NCI-H2227 treated with DMSO at 0.1 percent for 48 hours (cell line): ENCODE data around the gene STT3B.
"Not testable (repeated sequence)": the region's sequence is repeated elsewhere in the genome, so short reads cannot be mapped to it uniquely, and the experiment has no call there.

Experiments used
- DNase-seq: peaks from one replicate; lab custom pipeline; 2025; lab: John Stamatoyannopoulos, UW

Gene STT3B

DNA sequence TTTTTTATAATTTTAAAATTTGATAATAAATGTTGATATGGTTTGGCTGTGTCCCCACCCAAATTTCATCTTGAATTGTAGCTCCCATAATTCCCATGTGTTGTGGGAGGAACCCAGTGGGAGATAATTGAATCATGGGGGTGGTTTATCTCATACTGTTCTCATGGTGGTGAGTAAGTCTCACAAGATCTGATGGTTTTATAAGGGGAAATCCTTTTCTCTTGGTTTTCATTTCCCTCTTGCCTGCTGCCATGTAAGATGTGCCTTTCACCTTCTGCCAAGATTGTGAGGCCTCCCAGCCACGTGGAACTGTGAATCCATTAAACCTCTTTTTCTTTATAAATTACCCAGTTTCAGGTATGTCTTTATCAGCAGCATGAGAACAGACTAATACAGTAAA is 72.6 kb downstream of the STT3B start:
- DNase-seq = not testable (repeated sequence)

DNA sequence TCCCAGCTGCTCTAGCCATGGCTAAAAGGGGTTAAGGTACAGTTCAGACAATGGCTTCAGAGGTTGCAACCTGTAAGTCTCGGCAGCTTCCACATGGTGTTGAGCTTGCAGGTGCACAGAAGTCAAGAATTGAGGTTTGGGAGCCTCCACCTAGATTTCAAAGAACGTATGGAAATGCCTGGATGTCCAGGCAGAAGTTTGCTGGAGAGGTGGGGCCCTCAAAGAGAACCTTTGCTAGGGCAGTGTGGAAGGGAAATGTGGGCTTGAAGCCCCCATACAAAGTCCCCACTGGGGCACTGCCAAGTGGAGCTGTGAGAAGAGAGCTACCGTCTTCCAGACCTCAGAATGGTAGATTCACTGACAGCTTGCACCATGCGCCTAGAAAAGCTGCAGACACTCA is 73.7 kb downstream of the STT3B start:
- no peak for DNase-seq

DNA sequence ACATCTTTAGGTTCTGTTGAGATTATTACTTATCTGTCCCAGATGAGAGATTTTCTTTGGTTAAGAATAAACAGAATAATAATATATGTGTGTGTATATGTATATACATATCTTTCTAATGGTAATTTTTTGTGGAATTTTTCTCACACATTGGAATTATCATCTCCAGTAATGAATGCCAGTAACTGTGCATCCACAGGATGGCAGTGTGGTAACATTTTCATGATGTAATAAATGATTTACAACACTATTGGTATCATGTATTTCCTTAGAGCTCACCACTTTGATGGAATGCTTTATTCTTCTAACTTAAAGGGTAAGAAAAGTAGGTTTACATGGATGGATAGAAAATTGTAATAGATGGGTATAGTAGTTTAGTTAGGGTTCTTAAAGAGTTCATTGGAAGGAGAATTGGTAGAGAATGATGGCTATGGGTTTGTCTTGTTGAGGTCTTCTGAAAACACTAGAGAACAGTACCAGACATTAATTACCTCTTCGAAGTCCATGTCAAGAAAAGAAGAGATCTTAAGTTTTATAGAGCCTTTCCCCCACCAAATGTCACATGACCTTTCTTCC is 78.1 kb downstream of the STT3B start:
- no peak for DNase-seq

DNA sequence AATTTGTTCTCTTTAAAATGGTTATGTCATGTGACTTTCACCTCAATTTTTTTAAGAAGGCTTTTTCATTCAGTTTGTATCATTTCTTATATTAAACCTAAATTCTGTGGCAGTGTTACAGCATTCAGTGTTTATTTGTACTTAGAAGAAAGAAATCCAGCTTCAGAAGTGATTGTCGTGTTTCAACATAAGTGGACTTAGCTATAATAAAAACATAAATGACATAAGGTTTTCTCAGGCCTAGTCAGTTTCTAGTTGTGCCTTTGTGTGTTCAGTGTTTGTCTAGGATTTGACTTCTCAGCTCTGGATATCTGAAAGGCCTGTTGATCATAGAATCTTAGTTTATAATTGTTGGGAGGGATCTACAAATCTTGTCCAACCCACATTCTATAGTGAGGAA is 80.5 kb downstream of the STT3B start:
- no peak for DNase-seq

DNA sequence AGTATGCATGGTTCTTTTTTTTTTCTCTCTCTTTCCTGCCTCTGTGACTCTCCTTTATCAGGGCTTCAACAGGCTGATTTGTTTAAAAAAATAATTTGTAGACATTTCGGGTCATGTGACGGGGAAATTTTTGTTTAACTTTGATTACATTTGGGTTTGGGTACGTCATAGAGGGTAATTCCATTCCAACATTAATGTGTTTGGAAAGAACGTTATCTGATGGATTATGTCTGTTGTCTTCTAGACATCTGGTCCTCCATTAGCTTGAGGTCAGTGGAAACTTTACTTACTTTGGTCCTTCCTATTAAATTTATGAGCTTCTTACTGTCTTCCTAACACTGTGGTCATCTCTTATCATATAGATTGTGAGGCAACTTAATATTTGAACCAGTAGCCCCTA is 80.9 kb downstream of the STT3B start:
- no peak for DNase-seq

DNA sequence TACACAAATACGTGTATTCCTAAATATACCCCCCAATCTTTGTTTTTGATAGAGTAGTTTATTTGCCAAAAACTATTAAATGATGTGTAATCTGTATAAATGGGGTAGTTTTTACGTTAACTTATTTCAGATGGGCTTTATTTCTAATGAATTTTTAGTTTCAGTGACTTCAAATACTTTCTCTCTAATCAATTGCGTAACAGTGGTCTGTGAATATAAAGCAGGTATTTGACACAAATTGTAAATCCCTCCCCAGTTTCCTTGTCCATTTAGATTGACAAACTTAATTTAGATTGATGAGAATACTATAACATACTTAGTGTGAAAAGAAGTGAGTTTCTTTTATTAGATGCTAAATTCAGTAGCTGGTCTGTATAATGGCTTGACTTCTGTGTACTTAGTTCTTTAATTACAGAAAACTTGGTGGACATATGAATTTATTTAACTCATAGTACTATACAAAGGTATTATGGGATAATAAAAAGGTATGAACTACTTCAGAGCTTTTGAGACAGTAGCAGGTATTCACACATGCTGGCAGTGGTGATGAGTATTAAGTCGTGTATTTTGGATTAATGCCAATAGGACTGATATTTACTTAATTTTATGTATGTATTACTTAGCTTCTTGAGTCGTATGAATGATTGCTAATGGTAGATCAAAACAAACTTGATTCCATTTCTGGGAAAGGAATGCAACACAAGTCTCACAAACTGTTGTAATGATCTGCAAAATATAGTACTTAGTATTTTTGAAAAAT is 81.6 kb downstream of the STT3B start:
- DNase-seq = no peak

DNA sequence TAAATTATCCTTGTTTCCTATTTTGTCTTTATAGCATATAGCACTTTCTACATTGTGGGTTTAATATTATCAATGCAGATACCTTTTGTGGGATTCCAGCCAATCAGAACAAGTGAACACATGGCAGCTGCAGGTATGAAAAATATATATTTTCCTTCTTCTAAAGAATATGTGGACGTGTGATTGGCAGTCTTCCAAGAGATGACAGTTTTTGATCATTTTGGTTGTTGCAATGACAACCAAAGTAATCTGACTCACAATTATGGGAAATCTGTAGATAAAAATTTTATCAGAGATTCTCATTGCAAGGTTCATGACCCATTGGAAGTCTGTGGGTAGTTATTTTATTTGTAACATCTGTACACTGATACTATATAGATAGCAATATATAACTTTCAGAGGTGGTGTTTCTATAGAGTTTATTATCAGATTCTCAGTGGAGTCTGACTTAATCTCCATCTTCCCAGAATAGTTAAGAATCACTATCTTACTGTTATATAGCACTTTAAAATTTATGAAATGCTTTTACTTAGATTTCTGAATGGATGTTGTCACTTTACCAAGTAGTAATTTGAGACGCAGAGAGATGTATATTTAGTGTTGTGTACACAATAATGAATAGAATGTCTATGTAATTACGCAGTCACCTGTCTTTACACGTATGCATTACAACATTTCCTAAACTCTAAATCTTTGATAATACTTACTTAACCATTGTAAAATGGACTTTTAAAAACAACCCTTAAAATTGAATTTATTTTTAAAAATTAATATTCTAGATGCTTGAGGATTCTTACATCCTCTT is 82.5 kb downstream of the STT3B start:
- DNase-seq = no peak

DNA sequence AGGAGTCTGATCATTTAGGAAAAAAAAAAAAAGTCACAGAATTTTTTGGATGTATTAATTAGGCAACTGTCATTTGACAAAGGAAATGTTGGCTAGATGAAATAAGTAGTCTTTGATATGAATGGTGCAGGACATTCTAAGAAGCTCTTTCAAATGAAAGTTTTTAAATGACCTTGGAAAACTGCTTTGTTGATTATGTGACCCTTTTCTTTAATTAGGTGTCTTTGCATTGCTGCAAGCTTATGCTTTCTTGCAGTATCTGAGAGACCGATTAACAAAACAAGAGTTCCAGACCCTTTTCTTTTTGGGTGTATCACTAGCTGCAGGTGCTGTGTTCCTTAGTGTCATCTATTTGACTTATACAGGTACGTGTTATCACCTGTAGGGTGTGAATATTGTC is 84.0 kb downstream of the STT3B start:
- no peak for DNase-seq

DNA sequence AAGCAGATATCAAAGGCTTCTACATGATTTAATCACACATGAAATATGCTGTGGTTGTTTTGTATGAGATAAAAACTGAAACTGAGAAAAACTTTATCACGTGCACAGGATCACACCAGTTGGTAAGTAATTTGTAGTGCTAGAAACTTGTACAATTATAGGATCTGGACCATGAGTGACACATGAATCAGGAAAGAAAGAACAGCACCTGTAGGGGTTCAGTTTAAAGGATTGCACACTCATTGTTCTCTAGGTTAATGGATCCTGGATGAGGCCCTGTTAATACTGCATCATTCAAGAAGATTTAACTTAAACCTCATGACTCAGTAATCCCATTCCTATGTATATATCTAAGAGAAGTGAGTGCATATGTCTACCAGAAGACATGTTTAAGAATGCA is 87.9 kb downstream of the STT3B start:
- no peak for DNase-seq

DNA sequence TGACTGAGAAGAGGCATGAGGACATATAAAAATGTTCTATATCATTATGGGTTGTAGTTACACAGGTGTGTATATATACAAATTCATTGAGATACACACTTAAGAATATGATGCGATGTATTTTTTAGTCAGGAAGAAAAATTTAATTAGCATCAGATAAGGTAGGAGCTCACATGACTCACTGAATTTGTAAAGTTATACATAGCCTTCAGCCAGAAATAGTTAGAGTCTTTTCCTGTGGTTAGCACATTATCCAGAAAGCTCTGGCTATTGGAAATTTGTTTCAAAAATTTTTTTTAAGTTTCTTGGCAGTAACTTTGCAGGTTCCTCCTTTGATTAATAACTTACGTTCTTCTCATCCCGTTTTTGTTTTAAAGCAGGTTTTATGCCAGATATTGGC is 88.6 kb downstream of the STT3B start:
- DNase-seq = no peak

DNA sequence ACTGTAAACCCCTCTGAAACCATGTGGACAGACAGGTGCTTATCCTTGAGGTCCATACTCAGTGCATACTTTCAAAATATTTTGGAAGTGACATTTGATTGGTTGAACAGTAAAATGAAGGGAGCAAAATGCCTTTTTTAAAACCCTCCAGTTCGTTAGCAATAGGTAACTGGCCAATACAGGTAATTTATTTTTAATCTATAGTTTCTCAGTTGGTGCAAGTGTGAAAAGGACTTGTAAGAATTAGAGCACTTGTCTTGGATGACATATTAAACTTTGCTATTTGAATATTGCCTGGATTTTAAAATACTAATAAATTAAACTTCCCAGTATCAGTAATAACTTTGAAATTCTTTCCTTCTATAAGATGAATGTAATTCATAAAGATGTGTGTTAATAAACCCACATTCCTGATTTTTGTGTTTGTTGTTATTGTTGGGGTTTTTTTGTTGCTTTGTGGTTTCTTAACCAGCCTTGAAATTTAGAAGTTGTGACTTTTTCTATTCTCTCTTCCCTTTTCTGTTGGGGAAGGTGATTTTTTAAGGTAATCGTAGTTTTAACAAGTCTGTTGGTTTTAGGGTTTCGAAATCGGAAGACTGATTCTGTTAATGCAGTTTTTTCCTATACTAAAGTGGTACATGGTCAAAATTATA is 90.0 kb downstream of the STT3B start:
- DNase-seq = no peak

DNA sequence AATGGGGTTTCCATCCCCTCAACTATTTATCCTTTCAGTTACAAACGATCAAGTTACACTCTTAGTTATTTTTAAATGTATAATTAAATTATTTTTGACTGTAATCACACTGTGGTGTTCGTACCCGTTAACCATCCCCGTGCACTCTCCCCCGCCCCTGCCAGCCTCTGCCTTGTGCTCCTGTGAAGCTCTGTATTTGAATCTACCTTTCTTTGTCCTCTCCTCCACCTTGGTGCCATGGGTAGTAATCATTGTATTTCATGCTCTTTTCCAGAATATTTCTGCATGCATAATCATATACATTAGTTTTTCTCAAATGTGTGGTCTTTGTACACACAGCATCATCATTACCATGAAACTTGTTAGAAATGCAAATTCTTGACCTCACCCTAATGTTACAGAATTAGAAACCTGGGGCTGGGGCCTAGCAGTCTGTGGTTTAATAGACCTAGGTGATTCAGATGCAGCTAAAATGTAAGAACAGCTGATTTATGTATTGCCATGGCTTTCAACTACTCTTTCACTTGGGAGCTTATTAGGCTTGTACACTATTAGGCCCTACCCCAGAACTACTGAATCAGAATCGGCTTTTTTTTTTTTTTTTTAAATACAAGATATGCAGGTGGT is 91.5 kb downstream of the STT3B start:
- DNase-seq = no peak

DNA sequence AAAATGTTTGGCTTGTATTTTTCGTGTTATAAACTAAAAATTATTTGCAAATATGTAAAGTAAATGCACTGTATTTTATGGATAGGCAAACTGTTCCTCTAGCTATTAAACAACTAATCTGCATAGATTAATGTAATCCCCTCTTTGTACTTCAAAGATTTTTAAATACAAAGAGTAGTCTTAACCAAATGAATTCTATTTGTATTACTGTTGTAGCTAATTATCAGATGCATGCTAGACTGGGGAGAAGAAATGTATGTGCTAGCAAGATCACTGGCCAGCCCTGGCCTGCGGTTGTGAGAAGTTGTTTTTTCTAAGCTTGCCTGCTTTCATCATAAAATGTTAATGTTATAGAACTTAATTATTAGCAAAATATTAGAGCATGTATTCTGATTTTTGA is 92.6 kb downstream of the STT3B start:
- DNase-seq = no peak

DNA sequence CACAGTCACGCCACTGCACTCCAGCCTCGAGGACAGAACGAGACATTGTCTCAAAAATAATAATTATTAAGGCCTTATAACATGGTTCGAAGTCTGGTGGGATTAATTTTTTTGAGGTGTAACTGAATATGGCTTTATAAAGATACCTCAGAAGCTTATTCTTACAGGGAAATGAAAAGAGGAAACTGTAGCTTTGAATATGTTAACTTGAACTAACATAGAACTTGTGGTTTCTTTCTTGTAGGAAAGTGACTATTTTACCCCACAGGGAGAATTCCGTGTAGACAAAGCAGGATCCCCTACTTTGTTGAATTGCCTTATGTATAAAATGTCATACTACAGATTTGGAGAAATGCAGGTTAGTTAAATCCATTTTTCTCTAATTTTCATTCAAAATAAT is 96.3 kb downstream of the STT3B start:
- DNase-seq = no peak

DNA sequence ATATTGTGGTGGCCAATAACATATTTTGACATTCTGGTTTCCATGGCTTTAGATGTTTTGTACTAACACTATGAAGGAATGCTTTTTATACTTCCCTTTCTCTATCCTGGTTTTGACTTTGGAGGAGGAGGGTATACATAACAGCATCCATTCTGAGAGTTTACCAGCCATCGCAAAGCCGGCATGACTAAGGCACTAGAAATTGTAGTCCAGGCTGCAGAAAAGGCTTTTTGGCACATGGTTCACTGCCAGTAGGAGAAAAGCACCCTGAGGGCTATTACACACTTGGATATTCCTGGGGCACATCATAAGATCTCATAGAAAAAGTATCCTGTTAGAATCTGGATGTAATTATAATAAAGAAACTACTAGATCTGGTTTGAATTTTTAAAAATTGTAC is 101.8 kb downstream of the STT3B start:
- no peak for DNase-seq

DNA sequence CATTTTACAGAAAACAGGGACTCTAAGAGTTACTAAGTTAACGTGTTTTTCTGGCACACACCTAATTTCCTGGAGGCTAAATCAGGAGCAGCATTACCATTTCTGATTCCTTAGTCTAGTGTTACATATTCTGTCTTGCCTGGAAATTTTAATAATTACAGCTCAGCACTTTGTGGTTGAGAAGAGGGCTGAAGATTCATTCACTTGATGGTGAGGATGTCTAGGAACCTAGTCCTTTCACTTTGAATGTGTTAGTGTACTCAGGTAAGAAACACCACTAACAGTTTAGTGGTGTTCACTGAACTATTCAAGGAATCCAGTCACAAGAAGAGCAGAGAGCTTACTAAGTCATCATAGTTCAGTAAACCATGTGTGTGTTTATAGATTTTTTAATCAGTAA is 102.8 kb downstream of the STT3B start:
- DNase-seq = no peak

DNA sequence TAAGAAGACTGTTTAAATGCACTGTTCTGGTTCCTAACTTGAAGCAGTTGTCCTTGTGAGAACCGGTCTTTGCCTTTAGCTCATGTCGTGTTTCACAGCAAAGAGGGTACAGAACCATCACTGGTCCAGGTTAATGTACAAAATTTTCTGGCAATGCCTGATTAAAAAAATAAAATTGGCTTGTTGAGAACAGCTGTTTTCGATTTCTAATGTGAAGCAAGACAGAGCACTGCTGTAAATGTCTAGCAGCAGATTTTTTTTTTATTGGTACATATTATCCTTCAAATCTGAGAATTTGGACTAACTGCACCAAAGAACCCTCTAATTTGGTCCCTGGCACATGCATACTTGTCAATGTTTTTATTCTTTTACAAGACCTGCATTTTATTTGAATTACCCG is 103.3 kb downstream of the STT3B start:
- DNase-seq = no peak

DNA sequence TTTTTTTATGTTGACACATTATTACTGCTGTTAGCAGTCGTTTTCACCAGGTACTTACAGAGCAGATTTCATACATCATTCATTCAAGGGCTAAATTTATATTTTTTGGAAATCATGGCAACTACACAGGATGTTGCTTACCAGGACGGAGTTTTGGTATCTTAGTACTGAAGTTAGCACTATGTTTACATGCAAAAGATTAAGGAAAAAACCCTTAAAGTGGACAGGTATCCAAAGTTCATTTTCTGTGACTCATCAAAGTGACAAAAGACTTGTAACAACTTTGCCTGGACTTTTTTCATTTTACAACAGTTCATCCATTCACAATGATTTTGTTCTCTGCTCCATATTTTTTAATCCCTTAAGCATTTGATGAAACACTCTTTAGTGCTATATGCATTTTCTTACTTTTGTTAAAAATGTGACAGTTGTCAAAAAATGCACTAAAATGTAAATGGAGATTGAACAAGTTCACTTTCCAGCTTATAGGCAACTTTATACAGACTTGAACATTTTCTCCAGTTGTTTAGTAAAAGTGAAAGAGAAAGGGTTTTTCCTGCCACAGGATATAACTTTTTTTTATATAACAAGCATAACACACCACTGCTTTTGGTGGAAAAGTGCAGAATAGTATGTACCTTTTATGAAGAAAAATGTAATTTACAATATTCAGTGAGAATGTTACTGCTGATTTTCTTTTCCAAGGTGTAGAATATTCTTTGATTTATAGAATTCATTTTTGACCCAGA is 104.1 kb downstream of the STT3B start:
- DNase-seq = no peak

DNA sequence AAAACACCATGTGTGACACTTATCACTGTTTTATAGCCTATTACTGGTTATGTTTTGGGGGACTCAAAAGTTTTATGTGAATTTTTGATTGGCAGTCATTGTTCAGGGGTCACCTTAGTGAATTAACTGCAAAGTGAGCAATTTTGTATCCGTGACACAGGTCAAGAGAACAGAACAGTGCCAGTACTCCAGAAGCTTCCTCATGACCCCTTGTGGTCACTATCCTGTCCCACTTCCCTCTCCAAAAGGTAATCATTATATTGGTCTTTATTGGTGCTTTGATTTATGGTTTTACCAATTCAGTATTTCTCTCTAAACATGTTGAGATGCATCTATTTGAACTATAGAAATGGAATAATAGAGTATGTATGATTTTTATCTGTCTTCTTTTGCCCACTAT is 107.1 kb downstream of the STT3B start:
- DNase-seq = no peak

DNA sequence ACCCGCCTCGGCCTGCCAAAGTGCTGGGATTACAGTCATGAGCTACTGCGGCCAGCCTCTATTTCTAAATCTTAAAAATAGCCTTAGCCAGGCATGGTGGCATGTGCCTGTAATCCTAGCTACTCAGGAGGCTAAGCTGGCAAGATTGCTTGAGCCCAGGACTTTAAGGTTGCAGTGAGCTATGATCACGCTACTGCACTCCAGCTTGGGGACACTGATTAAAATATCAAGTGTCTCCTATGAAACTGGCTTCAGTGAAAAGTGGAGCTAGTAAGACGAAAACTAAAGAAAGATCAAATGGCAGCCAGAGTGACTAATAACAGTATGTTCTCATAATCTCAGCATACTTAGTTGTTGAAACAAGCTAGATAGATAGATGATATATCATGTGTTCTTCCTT is 112.5 kb downstream of the STT3B start:
- no peak for DNase-seq

DNA sequence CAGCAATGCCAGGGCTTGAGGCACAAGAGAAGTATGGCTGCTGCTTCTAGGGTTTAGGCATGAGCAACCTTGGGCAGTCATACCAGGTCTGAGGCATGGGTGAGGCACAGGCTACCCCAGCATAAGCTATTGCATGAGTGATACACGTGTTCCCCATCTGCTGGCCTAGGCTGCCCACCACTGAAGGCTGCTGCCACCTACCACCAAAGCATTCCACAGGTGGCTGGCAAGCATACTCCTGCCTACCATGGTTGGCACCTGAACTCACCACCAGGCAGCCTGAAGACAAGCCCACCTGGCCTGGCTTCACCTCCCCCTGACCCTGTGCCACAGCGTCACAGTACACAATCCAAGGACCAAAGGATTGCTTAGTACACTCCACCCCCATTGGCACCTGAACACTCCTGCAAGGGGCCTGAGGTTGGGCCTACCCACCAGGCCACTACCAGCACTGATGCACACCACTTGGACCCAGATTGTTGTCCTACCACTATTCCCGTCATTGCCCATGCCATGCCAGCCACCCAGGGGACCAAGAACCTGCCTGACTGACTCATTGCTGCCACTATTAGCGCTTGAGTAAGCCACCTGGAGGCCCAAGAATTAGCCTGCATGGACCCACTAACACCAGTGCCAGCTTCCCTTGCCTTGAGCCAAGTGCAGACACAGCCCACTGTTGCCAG is 115.7 kb downstream of the STT3B start:
- no peak for DNase-seq
